KMS-11 (cell line): Measurements from ENCODE around the gene EYA3.
A peak's percentile ranks its signal among the peaks of the same experiment; 100 is the strongest.

Experiments
- H2AFZ ChIP-seq: fragments of 200-600 bp; sonication (generic); 2 replicates; pipeline ENCODE4 v1.6.1; 2016; ENCODE audit warnings: antibody characterized with exemption, mixed run types, low read depth
- H3K27ac ChIP-seq: fragments of 200-600 bp; sonication (generic); 2 replicates; pipeline ENCODE4 v1.6.1; 2016; ENCODE audit warnings: mild to moderate bottlenecking, mixed run types
- H3K27me3 ChIP-seq: fragments of 200-600 bp; sonication (generic); 2 replicates; pipeline ENCODE4 v1.6.1; 2017; ENCODE audit warnings: mild to moderate bottlenecking, low read depth, mixed run types, moderate library complexity; ENCODE audit not compliant: insufficient read depth
- H3K36me3 ChIP-seq: fragments of 200-600 bp; sonication (generic); 2 replicates; pipeline ENCODE4 v1.6.1; 2017; ENCODE audit warnings: mild to moderate bottlenecking, mixed run types; ENCODE audit not compliant: insufficient read depth
- H3K4me1 ChIP-seq: fragments of 200-600 bp; sonication (generic); 2 replicates; pipeline ENCODE4 v1.6.1; 2016; ENCODE audit warnings: mild to moderate bottlenecking, low read depth, mixed run types; ENCODE audit not compliant: poor library complexity, severe bottlenecking
- H3K4me2 ChIP-seq: fragments of 200-600 bp; sonication (generic); 2 replicates; pipeline ENCODE4 v1.7.0; 2016; ENCODE audit warnings: mild to moderate bottlenecking, mixed run types
- H3K4me3 ChIP-seq: fragments of 200-600 bp; sonication (generic); IDR thresholded peaks from 2 replicates; pipeline ENCODE4 v1.6.1; 2017; ENCODE audit warnings: low read depth, low read length, mixed read lengths; ENCODE audit not compliant: insufficient read depth
- H3K79me2 ChIP-seq: fragments of 200-600 bp; sonication (generic); 2 replicates; pipeline ENCODE4 v1.6.1; 2016; ENCODE audit warnings: low read depth, mixed run types; ENCODE audit not compliant: insufficient read depth
- H3K9ac ChIP-seq: fragments of 200-600 bp; sonication (generic); 2 replicates; pipeline ENCODE4 v1.6.1; 2016; ENCODE audit warnings: mild to moderate bottlenecking, mixed run types
- H4K20me1 ChIP-seq: fragments of 200-600 bp; sonication (generic); 2 replicates; pipeline ENCODE4 v1.6.1; 2016; ENCODE audit warnings: mild to moderate bottlenecking, mixed run types; ENCODE audit not compliant: insufficient read depth
- TF ChIP-seq, protein P1 (sequence below): fragments of 200-600 bp; sonication (generic); conservative IDR thresholded peaks from 2 replicates; pipeline ENCODE4 v1.6.1; 2017; ENCODE audit warnings: low read depth, mild to moderate bottlenecking, antibody characterized with exemption, low read length, moderate library complexity, mixed read lengths

Gene EYA3

DNA sequence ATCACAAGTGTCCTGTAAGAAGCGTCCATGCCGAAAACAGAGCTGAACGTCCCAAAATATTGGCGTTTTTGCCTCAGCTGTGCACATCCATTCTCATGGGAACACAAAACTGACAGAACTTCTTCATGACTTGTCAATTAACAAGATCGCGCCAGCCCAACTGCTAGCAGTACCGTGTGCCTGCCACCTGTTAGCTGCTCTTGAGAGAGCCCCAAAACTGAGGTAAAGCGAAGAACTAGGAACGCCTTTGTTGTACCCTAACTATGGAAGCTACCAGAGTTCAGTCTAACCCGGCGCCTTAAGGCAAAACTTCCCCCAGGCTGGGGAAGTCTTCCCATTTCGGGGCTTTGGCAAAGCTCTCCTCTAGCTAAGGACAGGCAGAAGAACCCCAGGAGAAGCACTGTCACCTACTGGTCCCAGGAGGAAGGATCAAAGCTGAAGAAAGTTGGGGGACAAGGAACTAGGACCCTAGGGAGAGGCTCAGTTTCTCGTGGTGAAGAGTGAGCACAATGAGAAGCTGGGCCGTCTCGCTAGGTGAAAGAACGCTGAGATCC, 719 bp downstream of the EYA3 start:
- Histone ChIP-seq H3K79me2 (peaks cover 54% of the 10 kb centered on the region), H3K4me1 (peaks cover 46% of the 10 kb centered on the region), H3K36me3 (no peaks in the 10 kb centered on the region)

DNA sequence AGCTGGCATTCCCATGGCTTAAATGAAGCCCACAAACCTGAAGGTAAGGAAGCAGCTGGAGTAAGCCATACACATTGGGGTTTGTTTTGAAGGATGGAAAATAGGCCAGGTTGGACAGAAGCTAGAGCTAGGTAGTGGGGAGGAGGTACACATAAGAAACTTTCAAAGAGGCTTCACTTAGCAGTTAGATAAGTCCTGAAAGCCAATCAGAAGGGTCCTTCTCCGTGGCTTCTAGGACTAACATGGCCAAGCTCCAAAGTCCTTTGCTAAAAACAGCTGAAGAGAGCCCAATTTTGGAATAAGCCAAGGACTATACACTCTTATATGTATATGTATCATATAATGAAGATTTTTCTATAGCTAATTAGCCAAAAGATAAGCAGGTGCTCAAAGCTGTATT, 1.8 kb downstream of the EYA3 start:
- Histone ChIP-seq H3K4me2 (peak overlapping the region; percentile 77), H3K36me3 (no peaks in the 10 kb centered on the region), H3K4me3 (no peak overlapping the region), H3K27ac (peak overlapping the region; percentile 80; the same call in 1 of the 2 replicates), H2AFZ (no peak overlapping the region), H3K27me3 (no peaks in the 10 kb centered on the region), H3K4me1 (peaks cover 55% of the 10 kb centered on the region), H4K20me1 (no peaks in the 10 kb centered on the region), H3K79me2 (peaks cover 64% of the 10 kb centered on the region), H3K9ac (peak overlapping the region; percentile 79)
- TF ChIP-seq, protein P1, sequence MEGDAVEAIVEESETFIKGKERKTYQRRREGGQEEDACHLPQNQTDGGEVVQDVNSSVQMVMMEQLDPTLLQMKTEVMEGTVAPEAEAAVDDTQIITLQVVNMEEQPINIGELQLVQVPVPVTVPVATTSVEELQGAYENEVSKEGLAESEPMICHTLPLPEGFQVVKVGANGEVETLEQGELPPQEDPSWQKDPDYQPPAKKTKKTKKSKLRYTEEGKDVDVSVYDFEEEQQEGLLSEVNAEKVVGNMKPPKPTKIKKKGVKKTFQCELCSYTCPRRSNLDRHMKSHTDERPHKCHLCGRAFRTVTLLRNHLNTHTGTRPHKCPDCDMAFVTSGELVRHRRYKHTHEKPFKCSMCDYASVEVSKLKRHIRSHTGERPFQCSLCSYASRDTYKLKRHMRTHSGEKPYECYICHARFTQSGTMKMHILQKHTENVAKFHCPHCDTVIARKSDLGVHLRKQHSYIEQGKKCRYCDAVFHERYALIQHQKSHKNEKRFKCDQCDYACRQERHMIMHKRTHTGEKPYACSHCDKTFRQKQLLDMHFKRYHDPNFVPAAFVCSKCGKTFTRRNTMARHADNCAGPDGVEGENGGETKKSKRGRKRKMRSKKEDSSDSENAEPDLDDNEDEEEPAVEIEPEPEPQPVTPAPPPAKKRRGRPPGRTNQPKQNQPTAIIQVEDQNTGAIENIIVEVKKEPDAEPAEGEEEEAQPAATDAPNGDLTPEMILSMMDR, result no peak

More for the DNA sequence above, 719 bp downstream of the EYA3 start:
- Histone ChIP-seq H3K27ac (peak overlapping the region; percentile 80), H3K9ac (peak overlapping the region; percentile 79), H4K20me1 (no peaks in the 10 kb centered on the region), H2AFZ (peak overlapping the region; percentile 51), H3K4me3 (peak overlapping the region; percentile 78), H3K27me3 (no peaks in the 10 kb centered on the region), H3K4me2 (peak overlapping the region; percentile 77)
- TF ChIP-seq, protein P1, result no peak

DNA sequence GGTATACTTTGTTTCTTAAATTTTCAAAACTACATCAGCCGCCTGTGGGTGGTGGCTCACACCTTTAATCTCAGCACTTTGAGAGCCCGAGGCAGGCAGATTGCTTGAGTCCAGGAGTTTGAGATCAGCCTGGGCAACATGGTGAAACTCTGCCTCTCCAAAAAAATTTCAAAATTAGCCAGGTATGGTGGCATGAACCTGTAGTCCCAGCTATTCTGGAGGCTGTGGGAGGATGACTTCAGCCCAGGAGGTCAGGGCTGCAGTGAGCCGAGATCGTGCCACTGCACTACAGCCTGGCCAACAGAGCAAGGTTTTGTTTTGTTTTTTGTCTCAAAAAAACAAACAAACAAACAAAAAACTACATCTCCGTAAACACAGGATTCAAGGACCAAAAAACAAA, 3.3 kb downstream of the EYA3 start:
- Histone ChIP-seq H3K4me1 (peaks cover 49% of the 10 kb centered on the region), H3K27ac (no peak overlapping the region), H2AFZ (no peak overlapping the region), H3K9ac (no peak overlapping the region), H3K36me3 (no peaks in the 10 kb centered on the region), H3K27me3 (no peaks in the 10 kb centered on the region), H3K4me3 (no peak overlapping the region), H3K79me2 (peaks cover 73% of the 10 kb centered on the region), H4K20me1 (no peaks in the 10 kb centered on the region), H3K4me2 (no peak overlapping the region)
- TF ChIP-seq, protein P1, result no peak

DNA sequence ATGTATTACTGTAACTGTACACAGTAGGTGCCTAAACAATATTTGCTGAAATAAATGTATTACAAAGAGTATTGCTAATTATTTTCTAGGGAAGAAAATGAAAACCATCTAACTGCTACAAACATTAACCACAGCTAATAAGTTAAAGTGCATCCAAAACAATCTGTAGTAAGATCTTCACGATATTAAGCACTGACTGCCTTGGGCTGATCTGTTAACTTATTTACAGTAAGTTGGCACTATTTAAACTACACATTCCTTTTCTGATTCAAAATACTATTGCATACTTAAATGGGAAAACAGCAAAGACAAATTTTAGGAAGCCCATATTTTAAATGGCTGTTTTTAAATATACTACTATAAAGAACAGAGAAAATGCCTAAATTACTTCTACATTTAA, 4.5 kb downstream of the EYA3 start:
- H3K4me1 ChIP-seq, result peaks cover 46% of the 10 kb centered on the region
- H3K4me2 ChIP-seq, result no peak overlapping the region
- H2AFZ ChIP-seq, result no peak overlapping the region
- no peaks in the 10 kb centered on the region for H4K20me1 ChIP-seq
- H3K79me2 ChIP-seq, result peaks cover 73% of the 10 kb centered on the region
- H3K4me3 ChIP-seq, result no peak overlapping the region
- no peak overlapping the region for H3K27ac ChIP-seq
- no peaks in the 10 kb centered on the region for H3K27me3 ChIP-seq
- H3K9ac ChIP-seq, result no peak overlapping the region
- TF ChIP-seq, protein P1, result no peak
- no peaks in the 10 kb centered on the region for H3K36me3 ChIP-seq
